GM12874 (cell line): ENCODE results near the gene XDH.

Experiments
- TF ChIP-seq, protein P1 (sequence below): IDR thresholded peaks from 2 replicates; pipeline ENCODE4 v1.5.1; 2011; ENCODE audit warnings: low read depth, mild to moderate bottlenecking, control low read depth, low read length, moderate library complexity; ENCODE audit not compliant: insufficient read depth

XDH gene

GRCh38 chr2:31353179-31353578 lies 61.4 kb downstream of the XDH start:
- TF ChIP-seq, protein P1, sequence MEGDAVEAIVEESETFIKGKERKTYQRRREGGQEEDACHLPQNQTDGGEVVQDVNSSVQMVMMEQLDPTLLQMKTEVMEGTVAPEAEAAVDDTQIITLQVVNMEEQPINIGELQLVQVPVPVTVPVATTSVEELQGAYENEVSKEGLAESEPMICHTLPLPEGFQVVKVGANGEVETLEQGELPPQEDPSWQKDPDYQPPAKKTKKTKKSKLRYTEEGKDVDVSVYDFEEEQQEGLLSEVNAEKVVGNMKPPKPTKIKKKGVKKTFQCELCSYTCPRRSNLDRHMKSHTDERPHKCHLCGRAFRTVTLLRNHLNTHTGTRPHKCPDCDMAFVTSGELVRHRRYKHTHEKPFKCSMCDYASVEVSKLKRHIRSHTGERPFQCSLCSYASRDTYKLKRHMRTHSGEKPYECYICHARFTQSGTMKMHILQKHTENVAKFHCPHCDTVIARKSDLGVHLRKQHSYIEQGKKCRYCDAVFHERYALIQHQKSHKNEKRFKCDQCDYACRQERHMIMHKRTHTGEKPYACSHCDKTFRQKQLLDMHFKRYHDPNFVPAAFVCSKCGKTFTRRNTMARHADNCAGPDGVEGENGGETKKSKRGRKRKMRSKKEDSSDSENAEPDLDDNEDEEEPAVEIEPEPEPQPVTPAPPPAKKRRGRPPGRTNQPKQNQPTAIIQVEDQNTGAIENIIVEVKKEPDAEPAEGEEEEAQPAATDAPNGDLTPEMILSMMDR: no peak

GRCh38 chr2:31349684-31350083 lies 64.9 kb downstream of the XDH start:
- TF ChIP-seq, protein P1: no peak

GRCh38 chr2:31349160-31349559 lies 65.4 kb downstream of the XDH start:
- TF ChIP-seq, protein P1: no peak

DNA sequence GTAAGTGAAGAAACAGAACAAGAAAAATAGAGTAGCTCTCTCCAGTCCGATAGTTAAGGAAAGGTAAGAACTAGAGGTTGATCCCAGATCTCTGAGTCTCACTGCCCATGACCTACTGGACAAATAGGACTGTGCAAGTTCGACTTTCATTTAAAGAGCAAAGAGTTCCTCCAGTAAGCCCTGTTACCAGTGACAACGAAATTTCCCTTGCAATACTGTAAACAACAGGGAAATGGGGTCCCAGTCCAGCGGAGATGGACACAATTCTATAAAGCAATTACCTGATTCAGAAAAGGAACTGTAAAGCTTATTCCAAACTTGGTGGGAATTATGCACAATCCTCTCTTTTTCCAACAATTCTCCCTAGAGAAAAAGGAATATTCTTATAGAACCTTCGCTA lies 65.9 kb downstream of the XDH start:
- TF ChIP-seq, protein P1: no peak

- TF ChIP-seq, protein P1: no peak
These were observed 66.8 kb downstream of the XDH start for GRCh38 chr2:31347750-31348149.

GRCh38 chr2:31347319-31347718 lies 67.2 kb downstream of the XDH start:
- TF ChIP-seq, protein P1: no peak

DNA sequence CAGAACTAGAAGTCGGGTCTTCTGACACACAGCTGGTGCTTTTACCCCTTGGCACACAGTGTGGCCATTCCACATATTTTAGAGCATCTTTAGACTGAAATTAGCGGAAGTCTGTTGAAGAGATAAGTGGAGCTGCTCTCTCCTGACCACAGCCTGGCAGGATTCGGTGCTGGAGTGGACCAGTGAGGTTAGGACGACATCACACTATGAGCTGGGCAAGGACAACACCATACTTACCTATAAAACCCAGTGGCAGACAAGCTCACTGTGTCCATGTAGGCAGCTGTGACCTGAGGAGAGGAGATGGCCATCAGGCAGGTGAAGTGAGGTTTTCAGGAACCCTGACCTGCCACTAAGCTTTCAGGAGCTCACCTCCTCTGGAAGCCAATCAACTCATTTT lies 70.1 kb downstream of the XDH start:
- TF ChIP-seq, protein P1: no peak

- TF ChIP-seq, protein P1: no peak
These were observed 73.2 kb downstream of the XDH start for GRCh38 chr2:31341351-31341750.
